Mesenchymal stem cell (in vitro differentiated cells and primary cell): Measurements from ENCODE around the gene HOXB3.

ENCODE experiments used
- DNase-seq: peaks from one replicate; pipeline ENCODE4 v3.0.0-alpha.2; 2013
- H2AFZ ChIP-seq: one replicate; pipeline ENCODE4 v1.6.1; 2013; ENCODE audit warnings: low read depth, mild to moderate bottlenecking, control low read depth, inconsistent platforms, low read length, moderate library complexity
- H2AK5ac ChIP-seq: 2 replicates; pipeline ENCODE4 v1.6.1; 2013; ENCODE audit warnings: low read length, moderate library complexity, mild to moderate bottlenecking, inconsistent platforms; ENCODE audit not compliant: severe bottlenecking
- H2BK120ac ChIP-seq: one replicate; pipeline ENCODE4 v1.6.1; 2013; ENCODE audit warnings: low read depth, mild to moderate bottlenecking, inconsistent platforms, low read length, moderate library complexity
- H2BK12ac ChIP-seq, 2 experiments: one replicate each; pipeline ENCODE4 v1.6.1; 2013; ENCODE audit warnings: inconsistent platforms in 2 of 2, low read length in 2 of 2, mild to moderate bottlenecking in 2 of 2, moderate library complexity in 2 of 2, control low read depth in 1 of 2
- H2BK15ac ChIP-seq: one replicate; pipeline ENCODE4 v1.6.1; 2013; ENCODE audit warnings: mild to moderate bottlenecking, low read depth, inconsistent platforms; ENCODE audit not compliant: poor library complexity, severe bottlenecking
- H2BK5ac ChIP-seq: 2 replicates; pipeline ENCODE4 v1.6.1; 2013; ENCODE audit warnings: low read depth, mild to moderate bottlenecking, low read length, control low read depth, inconsistent platforms; ENCODE audit not compliant: poor library complexity, severe bottlenecking
- H3K14ac ChIP-seq, 2 experiments: one replicate each; pipeline ENCODE4 v1.6.1; 2013; ENCODE audit warnings: inconsistent platforms in 2 of 2, low read length in 2 of 2, control low read depth in 1 of 2, mild to moderate bottlenecking in 1 of 2, moderate library complexity in 1 of 2
- H3K18ac ChIP-seq, 2 experiments: one replicate each; pipeline ENCODE4 v1.6.1; 2013; ENCODE audit warnings: inconsistent platforms in 2 of 2, low read length in 2 of 2, control low read depth in 1 of 2, low read depth in 1 of 2, mild to moderate bottlenecking in 1 of 2
- H3K23ac ChIP-seq, 2 experiments: one replicate each; pipeline ENCODE4 v1.6.1; 2013; ENCODE audit warnings: inconsistent platforms in 2 of 2, low read length in 2 of 2, mild to moderate bottlenecking in 2 of 2, moderate library complexity in 2 of 2, control low read depth in 1 of 2
- H3K27ac ChIP-seq: 2 replicates; pipeline ENCODE4 v1.5.1; 2013; ENCODE audit warnings: mild to moderate bottlenecking, moderate library complexity, low read length, control low read depth, inconsistent platforms; ENCODE audit not compliant: poor library complexity, severe bottlenecking
- H3K27me3 ChIP-seq, 2 experiments: 2 replicates each; pipeline versions ENCODE4 v1.6.1 to v1.7.0; 2013; ENCODE audit warnings: low read length in 2 of 2, mild to moderate bottlenecking in 2 of 2, moderate library complexity in 2 of 2, control low read depth in 1 of 2, inconsistent platforms in 1 of 2; ENCODE audit not compliant: control insufficient read depth in 1 of 2, insufficient read depth in 1 of 2
- H3K36me3 ChIP-seq, 2 experiments: 2 replicates each; pipeline versions ENCODE4 v1.6.1 to v1.7.0; 2013; ENCODE audit warnings: low read length in 2 of 2, control low read depth in 1 of 2, inconsistent platforms in 1 of 2, low read depth in 1 of 2, mild to moderate bottlenecking in 1 of 2; ENCODE audit not compliant: insufficient read depth in 2 of 2, control insufficient read depth in 1 of 2
- H3K4ac ChIP-seq, 2 experiments: one replicate each; pipeline ENCODE4 v1.6.1; 2013; ENCODE audit warnings: inconsistent platforms in 2 of 2, low read length in 2 of 2, mild to moderate bottlenecking in 2 of 2, moderate library complexity in 2 of 2, control low read depth in 1 of 2, low read depth in 1 of 2
- H3K4me1 ChIP-seq: 2 replicates; pipeline ENCODE4 v1.6.1; 2013; ENCODE audit warnings: low read depth, low read length, control low read depth; ENCODE audit not compliant: control insufficient read depth, insufficient read depth
- H3K4me2 ChIP-seq: 2 replicates; pipeline ENCODE4 v1.6.1; 2013; ENCODE audit warnings: low read length, mild to moderate bottlenecking, inconsistent platforms; ENCODE audit not compliant: poor library complexity, severe bottlenecking
- H3K4me3 ChIP-seq, 2 experiments: 2 replicates each; pipeline versions ENCODE4 v1.5.1 to v1.7.0; 2013; ENCODE audit warnings: low read length in 2 of 2, mild to moderate bottlenecking in 2 of 2, control low read depth in 1 of 2, low read depth in 1 of 2; ENCODE audit not compliant: insufficient read depth in 1 of 2
- H3K79me1 ChIP-seq: replicated peaks from 2 replicates; pipeline ENCODE4 v1.6.1; 2013; ENCODE audit warnings: mild to moderate bottlenecking, control low read depth, low read length, inconsistent platforms; ENCODE audit not compliant: poor library complexity, severe bottlenecking
- H3K9ac ChIP-seq: 2 replicates; pipeline ENCODE4 v1.7.0; 2013; ENCODE audit warnings: mild to moderate bottlenecking, low read length, moderate library complexity
- H3K9me3 ChIP-seq: 2 replicates; pipeline ENCODE4 v1.7.0; 2013; ENCODE audit warnings: mild to moderate bottlenecking, low read length; ENCODE audit not compliant: control insufficient read depth
- H4K8ac ChIP-seq: one replicate; pipeline ENCODE4 v1.6.1; 2013; ENCODE audit warnings: inconsistent platforms, mild to moderate bottlenecking, low read length, moderate library complexity
- H4K91ac ChIP-seq: one replicate; pipeline ENCODE4 v1.6.1; 2013; ENCODE audit warnings: mild to moderate bottlenecking, low read length, inconsistent platforms
- WGBS: methylation state at CpG from one replicate; pipeline ENCODE4 v1.1.7; 2013; ENCODE audit warnings: mixed read lengths; 5-methylcytosine and 5-hydroxymethylcytosine counted together

The HOXB3 gene

GRCh38 chr17:48574505-48575065 lies 15.5 kb downstream of the HOXB3 start:
- peak overlapping the region in 1 of 2 experiments; percentile 54 for H3K4ac ChIP-seq
- peak overlapping the region in 1 of 2 experiments; percentile 6 for H2BK12ac ChIP-seq
- no peak overlapping the region for H3K14ac ChIP-seq
- peak overlapping the region; percentile 52 for H3K4me2 ChIP-seq
- H3K36me3 ChIP-seq: peaks cover 10 to 15% of the 10 kb centered on the region in 2 experiments
- peaks cover 0 to 4% of the 10 kb centered on the region in 2 experiments for H3K27me3 ChIP-seq
- H3K9me3 ChIP-seq: no peaks in the 10 kb centered on the region
- H2BK5ac ChIP-seq: no peak overlapping the region
- peaks cover 5% of the 10 kb centered on the region for H3K79me1 ChIP-seq
- peaks cover 37% of the 10 kb centered on the region for H3K4me1 ChIP-seq
- H3K27ac ChIP-seq: no peak overlapping the region
- H2AK5ac ChIP-seq: no peak overlapping the region
- DNase-seq: no peak
- no peak overlapping the region for H2AFZ ChIP-seq
- peak overlapping the region; percentile 80 to 95 for H3K18ac ChIP-seq
- peak overlapping the region; percentile 95 for H3K9ac ChIP-seq
- H3K23ac ChIP-seq: no peak overlapping the region
- peak overlapping the region in 1 of 2 experiments; percentile 76 for H3K4me3 ChIP-seq
- H4K8ac ChIP-seq: no peak overlapping the region
- peak overlapping the region; percentile 12 for H2BK120ac ChIP-seq
- peak overlapping the region; percentile 74 for H2BK15ac ChIP-seq
- H4K91ac ChIP-seq: peak overlapping the region; percentile 14
- 8% methylated on average over 7 of the region's 8 CpGs for WGBS

- Histone ChIP-seq H2AFZ (no peak overlapping the region), H2BK12ac (peak overlapping the region in 1 of 2 experiments; percentile 3), H3K23ac (no peak overlapping the region), H3K4ac (peak overlapping the region in 1 of 2 experiments; percentile 94), H3K18ac (peak overlapping the region; percentile 45 to 94), H3K79me1 (peaks cover 4% of the 10 kb centered on the region), H3K36me3 (peaks cover 14 to 15% of the 10 kb centered on the region in 2 experiments), H2BK5ac (no peak overlapping the region), H3K4me3 (peak overlapping the region in 1 of 2 experiments; percentile 76), H3K9me3 (no peaks in the 10 kb centered on the region), H2BK120ac (peak overlapping the region; percentile 38), H4K8ac (peak overlapping the region; percentile 47), H3K4me1 (peaks cover 34% of the 10 kb centered on the region), H4K91ac (no peak overlapping the region), H3K4me2 (no peak overlapping the region), H2AK5ac (no peak overlapping the region), H3K27me3 (peaks cover 0 to 4% of the 10 kb centered on the region in 2 experiments), H3K14ac (no peak overlapping the region), H3K9ac (peak overlapping the region; percentile 95), H3K27ac (peak overlapping the region; percentile 44), H2BK15ac (no peak overlapping the region)
- no CpG with 5 or more reads among the region's 1 CpG for WGBS
- peak; percentile 79 for DNase-seq
These were observed 18.1 kb downstream of the HOXB3 start for GRCh38 chr17:48571826-48572417.

GRCh38 chr17:48571024-48571818 lies 18.8 kb downstream of the HOXB3 start:
- Histone ChIP-seq H3K9ac (peak overlapping the region; percentile 95), H3K4me2 (peak overlapping the region; percentile 51), H3K14ac (peak overlapping the region in 1 of 2 experiments; percentile 44), H3K18ac (peak overlapping the region; percentile 25 to 94), H3K9me3 (no peaks in the 10 kb centered on the region), H2BK15ac (no peak overlapping the region), H3K27ac (peak overlapping the region; percentile 44), H2BK120ac (peak overlapping the region; percentile 19), H3K23ac (no peak overlapping the region), H2AK5ac (peak overlapping the region; percentile 19), H3K4me3 (peak overlapping the region in 1 of 2 experiments; percentile 76), H4K8ac (peak overlapping the region; percentile 29), H2AFZ (no peak overlapping the region), H3K79me1 (peaks cover 4% of the 10 kb centered on the region), H3K36me3 (peaks cover 14 to 15% of the 10 kb centered on the region in 2 experiments), H4K91ac (no peak overlapping the region), H3K4me1 (peaks cover 34% of the 10 kb centered on the region), H2BK12ac (peak overlapping the region in 1 of 2 experiments; percentile 80), H2BK5ac (no peak overlapping the region), H3K4ac (peak overlapping the region; percentile 29 to 94), H3K27me3 (peaks cover 0 to 4% of the 10 kb centered on the region in 2 experiments)
- peak; percentile 79 for DNase-seq
- WGBS: 3% methylated on average over 24 of the region's 26 CpGs
